HG03457 (cell line): ENCODE data around the gene TMEM244.
"Not testable (repeated sequence)": the region's sequence is repeated elsewhere in the genome, so short reads cannot be mapped to it uniquely, and the experiment has no call there.

ENCODE experiments used
- ATAC-seq: cut with Tn5 transposase; IDR thresholded peaks from one replicate; pipeline ENCODE4 v1.9.1; 2021; ENCODE audit warnings: moderate number of reproducible peaks; ENCODE audit not compliant: unreplicated experiment

TMEM244 gene, protein sequence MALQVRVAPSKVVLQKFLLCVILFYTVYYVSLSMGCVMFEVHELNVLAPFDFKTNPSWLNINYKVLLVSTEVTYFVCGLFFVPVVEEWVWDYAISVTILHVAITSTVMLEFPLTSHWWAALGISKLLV

DNA sequence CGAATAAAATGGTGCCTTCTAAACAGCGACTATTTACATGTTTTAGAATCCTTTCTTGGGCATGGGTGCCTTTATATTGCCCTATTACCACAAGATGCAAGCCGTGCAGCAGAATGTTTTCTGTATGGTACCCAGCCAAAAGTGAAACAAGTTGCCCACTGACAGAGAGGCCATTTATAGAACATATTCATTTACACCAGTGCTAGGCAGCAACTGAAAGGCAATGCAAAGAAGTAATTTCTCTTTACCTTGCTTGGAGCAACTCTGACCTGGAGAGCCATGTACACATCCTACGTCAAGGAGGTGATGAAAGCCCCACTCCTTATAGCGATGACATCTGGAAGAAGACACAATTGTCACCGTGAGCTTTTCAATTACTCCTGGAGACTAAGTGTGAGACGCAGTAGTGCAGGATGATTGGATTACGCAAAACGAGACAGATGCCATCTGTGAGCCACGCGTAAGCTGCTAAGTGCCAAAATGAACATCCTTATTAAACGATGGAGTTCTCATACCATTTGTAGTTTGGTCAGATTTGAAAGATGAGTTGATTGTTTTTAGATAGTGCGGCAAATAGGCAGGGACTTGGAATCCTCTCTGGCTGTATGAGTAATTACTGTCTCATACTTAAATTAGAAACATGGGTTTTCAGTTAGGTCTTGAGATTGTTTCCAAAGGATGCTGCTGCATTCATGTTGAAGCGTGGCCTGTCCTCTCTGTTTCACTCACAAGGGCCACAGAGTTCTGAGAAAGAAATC, at the start of gene TMEM244:
Gene TMEM244 (minus strand): TSS at position 408 of the 758 bp plus-strand sequence. CDS start 127 bp downstream, at position 281.
- ATAC-seq = no peak

DNA sequence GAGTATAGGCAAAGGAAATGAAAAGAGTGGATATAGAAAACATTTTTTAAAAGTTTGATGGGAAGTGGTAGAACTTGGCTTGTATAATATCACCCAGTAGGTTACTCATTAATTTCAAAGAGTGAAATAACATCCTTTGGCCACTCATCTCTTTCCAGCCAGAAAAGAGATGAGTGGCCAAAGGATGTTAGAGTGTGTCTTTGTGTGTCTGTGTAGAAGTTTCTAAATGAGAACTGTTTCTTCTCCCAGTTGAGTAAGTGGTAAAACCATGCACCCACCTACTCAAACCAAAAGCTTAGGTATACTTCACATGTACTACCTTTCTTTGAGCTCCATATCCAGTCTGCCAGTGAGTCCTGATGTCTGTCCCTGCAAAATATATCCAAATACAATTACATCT, 47.7 kb upstream of the TMEM244 start:
- peak; percentile 81 for ATAC-seq

DNA sequence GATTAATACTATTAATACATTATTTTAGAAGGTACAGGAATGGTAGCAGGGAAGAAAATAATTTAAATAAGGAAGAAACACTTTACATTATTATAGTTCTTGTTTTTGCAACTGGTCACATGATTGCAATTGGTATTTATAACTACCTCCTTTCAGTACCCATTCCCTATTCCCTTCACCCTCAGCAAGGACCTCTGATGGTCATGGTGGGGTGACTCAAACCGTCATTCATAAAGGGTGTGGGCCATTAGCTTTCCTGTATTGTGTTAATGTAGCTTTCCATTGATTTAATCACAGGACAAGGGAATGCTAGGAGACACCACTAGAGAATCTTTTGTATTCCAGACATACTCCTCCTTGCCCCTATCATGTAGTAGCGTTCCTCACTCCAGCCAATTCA, 47.2 kb upstream of the TMEM244 start:
- ATAC-seq = no peak

DNA sequence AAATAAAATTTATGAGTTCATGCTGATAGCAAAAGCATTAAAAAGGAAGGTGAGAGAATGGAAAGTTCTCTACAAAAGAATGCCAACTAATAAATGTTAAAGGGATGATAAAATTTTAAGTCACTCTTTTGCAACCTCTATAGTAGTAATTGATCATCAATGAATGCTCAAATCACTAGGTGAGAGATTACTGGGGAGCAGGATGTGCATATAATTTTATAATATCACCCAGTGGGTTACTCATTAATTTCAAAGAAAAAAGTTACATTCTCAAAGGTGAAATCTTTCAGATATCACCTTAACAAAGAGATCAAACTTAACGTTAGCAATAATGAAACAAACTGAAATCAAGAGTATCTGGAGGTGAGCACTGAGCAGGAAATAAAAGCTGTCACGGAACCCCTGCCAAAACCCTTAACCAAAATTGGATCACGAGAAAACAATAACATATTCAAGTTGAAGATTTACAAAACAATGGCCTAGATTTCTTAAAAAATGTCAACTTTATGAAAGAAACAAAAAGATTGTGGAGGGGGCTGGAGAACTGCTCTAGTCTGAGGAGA, 45.5 kb upstream of the TMEM244 start:
- no peak for ATAC-seq

DNA sequence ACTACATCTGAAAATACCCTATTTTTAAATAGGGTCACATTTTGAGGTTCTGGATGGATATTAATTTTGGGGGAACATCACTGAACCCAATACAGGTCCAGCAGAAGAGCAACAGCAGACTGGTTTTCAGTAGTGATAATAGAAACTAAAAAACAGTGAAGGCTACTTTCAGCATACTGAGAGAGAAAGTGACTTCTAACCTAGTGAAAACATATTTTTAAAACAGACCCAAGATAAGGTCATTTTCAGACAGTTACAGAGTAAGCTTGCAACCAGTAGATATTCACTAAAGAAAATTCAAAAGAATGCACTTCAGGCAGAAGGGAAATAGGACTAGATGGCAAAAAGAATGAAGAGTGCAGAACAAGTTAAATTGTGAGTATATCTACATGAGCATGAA, 42.0 kb upstream of the TMEM244 start:
- no peak for ATAC-seq

DNA sequence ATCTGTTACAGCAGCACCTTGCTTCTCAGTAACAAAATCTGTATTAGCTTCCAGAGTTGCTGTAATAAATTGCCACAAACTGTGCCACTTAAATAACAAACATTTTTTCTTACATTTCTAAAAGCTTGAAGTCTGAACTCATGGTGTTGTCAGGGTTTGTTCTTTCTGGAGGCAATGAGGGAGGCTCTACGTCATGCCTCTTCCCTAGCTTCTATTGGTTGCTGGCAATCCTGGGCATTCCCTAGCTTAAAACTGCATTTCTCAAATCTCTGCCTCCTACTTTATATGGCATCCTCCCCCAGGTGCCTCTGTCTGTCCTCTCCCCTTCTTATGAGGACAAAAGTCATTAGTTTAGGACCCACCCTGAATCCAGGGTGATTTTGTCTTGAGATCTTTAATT, 41.6 kb upstream of the TMEM244 start:
- ATAC-seq = no peak

DNA sequence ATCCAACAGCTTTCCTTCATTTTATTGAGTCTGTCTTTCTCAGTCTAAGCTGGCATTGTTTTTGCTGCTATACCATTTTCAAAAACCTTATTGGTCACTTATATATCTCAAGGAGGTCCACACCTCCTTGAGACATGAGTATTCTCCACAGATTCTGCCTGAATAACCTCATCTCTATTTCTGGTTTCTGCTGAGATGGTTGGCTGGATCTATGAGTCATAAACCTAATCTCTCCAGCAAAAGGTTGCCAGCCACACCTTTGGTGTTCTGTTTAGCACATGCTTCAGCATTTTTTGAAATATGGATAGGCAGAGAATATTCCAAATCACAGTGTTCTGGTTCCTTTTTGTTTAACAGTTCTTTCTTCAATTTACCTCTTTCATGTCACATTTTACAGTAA, 40.8 kb upstream of the TMEM244 start:
- ATAC-seq = no peak

DNA sequence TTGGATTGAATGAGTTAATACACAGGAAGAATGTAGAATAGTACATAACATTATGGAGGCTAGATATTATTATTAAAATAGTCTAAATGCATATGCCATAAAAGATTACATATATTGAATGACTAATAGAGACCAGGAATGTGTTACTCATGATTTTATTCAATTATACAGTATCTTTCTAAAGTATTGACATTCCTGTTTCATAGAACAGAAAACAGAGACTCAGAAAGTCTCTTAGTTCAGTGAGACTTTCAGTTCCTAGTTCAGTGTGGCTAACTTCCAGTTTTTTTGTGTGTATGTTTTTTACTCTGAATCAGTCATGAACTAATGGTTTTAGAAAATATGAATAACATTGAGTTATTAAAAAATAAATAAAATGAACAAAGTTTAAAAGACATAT, 34.6 kb upstream of the TMEM244 start:
- ATAC-seq = no peak

DNA sequence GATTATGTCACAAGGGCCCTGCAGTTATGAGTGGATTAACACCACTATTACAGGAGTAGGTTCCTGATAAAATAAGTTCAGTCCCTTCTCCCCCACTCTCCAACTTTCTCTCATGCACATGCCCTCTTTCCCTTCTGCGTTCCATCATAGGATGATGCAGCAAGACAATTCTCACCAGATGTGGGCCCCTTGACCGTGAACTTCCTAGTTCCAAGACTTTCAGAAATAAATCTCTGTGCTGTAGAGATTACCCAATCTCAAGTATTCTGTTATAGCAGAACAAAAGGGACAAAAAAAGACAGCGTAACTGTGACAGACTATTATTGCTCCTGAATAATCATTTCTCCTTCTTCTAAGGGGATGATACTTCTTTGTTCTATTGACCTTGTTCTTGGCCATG, 33.8 kb upstream of the TMEM244 start:
- ATAC-seq = no peak

DNA sequence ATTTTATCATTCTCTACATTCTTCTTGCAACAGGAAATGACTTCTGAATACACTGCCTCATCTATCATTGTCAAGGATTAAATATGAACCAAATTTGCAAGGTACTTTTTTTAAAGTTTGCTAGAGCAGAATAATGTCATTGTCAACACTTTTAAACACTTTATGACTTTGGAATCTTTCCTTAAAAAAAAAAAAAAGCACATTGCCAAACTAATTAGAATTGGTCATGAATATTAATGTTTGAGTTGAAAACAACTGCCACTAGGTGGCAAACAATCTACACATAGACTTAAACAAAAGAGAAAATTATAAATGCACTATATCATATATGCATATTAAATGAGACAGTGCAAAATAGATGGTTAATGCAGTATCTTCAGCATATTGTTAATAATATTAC, 32.5 kb upstream of the TMEM244 start:
- ATAC-seq = no peak

DNA sequence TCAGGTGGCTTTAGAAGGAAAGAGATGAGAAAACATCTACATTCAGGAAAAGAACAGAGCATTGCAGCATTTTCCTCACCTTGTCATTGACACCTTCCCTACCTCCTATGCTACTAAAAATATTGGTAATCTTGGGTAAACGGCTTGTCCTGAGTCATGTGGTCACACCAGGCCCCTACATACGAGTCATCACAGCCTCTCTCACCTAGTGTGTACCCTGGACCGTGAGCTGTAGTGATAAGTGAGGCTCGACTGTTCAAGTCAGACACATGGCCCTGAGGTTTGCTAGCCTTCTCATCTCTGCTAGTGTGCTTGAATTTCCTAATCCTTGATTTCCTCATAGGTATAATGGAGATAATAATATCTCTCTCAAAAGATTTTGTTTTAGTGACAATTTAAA, 29.6 kb upstream of the TMEM244 start:
- no peak for ATAC-seq

DNA sequence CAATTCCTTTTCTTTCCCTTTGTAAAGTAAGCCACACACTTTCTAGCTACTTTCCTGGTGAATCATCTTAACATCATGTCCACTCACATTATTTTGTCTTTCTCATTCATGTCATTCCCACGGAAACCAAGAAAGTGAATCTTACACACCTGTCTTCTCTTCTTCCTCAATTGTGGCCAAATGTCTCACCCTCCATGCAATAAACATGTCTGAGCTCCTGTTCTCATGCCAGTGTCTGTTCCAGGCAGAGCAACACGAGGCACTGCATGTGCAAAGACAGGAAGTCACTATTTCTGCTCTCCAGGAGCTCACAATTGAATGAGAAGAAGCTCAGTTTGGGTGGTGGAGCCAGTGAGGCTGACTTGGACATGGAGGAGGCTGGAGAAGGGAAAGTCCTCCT, 29.0 kb upstream of the TMEM244 start:
- no peak for ATAC-seq

DNA sequence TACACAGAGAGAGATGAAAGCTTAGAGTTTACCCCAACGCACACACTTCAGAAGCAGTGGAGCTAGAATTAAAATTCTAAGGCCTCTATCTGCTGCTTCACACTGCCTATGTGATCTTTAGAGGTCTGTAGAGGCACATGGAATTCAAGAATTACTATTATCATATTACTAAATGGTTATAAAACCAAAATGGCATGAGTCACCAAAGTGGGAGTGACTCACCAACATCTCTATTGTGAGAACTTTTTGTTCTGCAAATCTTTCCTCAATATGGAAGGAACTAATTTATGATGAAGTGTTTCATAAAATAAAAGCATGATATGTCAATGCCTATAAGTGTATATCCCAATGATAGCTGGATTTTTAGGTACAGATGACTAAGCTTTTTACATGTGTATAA, 28.5 kb upstream of the TMEM244 start:
- ATAC-seq = no peak

DNA sequence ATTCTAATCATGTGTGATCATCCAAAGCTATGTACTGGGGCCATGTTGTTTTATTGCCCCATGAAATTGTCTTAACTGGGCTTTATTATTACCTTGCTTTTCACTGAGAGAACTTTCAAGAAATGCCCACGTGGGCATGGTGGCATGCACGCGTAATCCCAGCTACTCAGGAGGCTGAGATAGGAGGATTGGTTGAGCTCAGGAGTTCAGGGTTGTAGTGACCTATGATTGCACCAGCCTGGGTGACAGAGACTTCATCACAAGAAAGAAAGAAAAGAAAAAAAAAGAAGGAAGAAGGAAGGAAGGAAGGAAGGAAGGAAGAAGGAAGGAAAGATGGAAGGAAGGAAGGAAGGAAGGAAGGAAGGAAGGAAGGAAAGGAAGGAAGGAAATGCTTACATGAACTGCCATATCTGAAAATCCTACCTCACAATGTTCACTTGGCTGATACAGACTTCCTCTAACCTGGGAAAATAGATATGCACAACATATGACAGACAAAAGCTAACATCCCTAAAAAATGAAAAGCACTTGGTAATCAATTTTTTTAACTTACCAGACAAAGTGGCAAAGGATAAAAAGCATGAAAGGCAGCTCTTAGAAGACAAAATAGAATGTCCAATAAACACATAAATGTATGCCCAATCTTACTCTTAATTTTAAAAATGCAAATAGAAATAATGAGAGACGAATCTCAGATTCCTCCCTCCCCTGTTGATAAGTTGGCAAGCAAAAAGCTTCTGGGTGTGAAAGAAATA, 25.5 kb upstream of the TMEM244 start:
- ATAC-seq = no peak

DNA sequence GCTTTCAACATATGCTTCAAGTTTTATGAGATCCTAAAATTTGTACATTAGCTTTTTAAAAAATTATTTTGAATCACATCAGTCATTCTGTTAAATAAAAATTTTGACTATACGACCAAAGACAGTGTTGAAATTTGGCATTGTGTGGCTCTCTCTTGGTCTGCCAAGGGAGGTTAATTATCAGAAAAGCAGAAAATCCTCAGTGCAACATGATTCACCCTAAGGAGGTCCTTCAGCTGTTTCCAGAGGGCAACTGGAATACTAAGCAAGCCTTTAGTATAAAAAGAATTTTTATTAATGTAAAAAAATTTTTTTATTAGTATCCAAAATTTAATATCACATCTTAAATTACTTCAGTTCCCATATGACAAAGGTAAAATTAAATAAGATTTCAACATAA, 23.1 kb upstream of the TMEM244 start:
- no peak for ATAC-seq

DNA sequence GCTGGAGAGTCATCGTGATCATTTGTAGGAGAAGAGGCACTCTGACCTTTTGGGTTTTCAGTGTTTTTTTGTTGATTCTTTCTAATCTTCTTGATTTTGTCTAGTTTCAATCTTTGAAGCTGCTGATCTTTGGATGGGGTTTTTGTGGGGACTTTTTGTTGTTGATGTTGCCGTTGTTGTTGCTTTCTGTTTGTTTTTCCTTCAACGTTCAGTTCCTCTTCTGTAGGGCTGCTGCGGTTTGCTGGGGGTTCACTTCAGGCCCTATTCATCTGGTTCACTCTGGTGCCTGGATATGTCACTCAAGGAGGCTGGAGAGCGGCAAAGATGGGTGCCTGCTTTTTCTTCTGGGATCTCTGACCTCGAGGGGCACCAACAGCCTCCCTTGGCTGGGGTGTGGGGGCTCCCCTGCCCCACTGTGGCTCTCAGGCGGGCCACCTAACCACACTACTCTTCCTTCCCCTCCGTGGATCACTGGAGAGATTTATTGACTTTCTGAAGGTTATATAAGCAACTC, 21.5 kb upstream of the TMEM244 start:
- ATAC-seq = peak; percentile 91

DNA sequence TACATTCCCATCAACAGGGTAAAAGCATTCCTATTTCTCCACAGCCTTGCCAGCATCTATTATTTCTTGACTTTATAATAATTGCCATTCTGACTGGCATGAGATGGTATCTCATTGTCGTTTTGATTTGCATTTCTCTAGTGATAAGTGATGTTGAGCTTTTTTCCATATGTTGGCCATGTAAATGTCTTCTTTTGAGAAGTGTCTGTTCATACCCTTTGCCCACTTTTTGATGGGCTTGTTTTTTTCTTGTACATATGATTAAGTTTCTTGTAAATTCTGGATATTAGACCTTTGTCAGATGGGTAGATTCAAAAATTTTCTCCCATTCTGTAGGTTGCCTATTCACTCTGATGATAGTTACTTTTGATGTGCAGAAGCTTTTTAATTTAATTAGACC, 16.8 kb upstream of the TMEM244 start:
- ATAC-seq = not testable (repeated sequence)

DNA sequence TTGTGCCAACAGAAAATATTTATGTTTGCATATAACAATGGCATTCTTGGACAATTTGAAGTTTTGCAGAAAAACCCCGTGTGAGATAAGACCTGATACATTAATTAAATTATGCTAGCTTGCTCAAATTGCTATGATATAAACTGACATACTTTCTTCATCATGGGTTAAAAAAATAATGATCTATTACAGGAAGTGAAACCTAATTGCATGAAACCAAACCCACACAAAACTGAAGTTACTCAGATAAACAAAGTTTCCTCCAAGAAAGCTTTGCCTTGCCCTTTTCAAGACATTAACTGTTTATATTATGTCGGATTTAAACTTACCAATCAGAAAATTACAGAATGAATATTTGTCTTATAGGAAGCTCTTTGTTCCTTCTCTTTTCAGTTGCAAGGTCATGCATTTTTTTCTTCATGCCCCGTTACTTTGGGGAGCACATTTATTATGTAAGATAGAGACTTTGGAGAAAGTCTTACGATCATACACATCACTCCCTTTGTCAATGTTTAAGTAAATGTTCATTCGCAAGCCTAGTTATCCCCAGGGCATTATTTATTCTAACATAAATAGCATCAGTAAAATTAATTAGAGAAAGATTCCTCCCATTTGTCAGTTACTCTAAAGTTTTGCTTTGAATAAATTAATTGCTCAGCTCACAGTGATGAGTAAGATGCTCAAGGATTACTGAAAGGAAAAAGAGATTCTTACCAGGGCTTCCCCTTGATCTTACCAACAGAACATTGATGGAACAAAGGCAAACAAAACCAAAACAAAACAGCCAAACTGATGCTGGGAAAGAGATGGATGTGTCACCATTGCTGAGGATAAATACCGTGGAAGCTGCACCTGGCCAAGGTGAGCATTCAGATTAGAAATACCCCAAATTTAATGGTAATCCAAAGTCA, 14.8 kb upstream of the TMEM244 start:
- ATAC-seq = peak; percentile 88

DNA sequence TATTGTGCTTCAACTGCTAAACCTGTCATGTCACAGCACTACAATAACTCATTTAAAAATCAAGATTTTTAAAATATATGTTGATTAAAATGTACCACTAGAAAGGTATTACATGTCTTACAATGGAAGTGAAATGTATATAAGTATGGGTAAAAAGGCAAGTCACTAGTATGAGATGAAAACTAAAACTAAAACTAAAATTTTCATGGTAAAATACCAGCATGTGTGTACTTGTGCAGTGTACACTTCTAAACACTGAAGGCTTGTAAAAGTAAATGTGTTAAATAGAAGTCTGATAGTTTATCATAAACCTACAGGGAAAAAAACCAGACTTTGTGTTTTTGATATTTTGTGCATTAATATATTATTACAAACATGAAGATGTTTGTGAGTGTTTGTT, 13.7 kb upstream of the TMEM244 start:
- ATAC-seq = no peak

DNA sequence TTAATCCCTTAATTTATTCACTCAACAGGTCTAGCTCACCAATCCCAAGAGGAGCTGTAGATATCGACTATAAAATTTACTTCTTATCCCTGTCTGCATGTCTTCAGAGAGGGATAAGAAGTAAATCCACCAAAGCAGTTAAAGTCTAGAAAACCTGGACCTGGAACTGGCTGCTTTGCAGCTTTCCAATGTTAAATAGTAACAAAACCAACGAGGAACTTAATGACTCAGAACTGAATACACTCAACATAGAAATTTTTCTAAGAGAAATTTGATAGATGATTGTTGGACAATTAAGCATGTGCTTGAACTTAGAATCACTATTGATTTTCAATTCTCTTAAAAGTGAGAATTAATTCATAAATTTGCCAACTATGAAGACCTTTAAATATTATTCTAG, 11.5 kb upstream of the TMEM244 start:
- ATAC-seq = no peak

DNA sequence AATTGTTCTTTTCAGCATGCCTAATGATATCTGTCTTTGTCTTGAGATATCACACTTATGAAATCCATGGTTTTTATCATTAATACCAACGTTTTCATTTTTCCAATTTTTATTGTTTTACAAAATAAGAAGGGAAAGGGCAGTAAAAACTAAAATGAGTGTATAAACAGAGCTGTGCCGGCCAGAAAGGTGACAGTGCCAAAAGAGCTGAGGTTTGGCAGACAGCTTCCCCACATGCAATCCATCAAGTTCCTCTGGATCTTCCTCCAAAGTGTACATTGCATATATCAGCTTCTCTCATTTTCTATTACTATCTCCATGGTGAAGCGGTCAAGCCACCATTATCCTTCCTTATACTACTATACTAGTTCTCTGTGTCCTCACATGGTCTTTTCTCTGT, 10.1 kb upstream of the TMEM244 start:
- no peak for ATAC-seq
